GM21529 (cell line): ENCODE data around the gene ANXA2.
"Not testable (repeated sequence)": the region's sequence is repeated elsewhere in the genome, so short reads cannot be mapped to it uniquely, and the experiment has no call there.

ENCODE experiments used
- ATAC-seq: cut with Tn5 transposase; IDR thresholded peaks from one replicate; pipeline ENCODE4 v1.9.1; 2021; ENCODE audit not compliant: unreplicated experiment

Gene ANXA2

DNA sequence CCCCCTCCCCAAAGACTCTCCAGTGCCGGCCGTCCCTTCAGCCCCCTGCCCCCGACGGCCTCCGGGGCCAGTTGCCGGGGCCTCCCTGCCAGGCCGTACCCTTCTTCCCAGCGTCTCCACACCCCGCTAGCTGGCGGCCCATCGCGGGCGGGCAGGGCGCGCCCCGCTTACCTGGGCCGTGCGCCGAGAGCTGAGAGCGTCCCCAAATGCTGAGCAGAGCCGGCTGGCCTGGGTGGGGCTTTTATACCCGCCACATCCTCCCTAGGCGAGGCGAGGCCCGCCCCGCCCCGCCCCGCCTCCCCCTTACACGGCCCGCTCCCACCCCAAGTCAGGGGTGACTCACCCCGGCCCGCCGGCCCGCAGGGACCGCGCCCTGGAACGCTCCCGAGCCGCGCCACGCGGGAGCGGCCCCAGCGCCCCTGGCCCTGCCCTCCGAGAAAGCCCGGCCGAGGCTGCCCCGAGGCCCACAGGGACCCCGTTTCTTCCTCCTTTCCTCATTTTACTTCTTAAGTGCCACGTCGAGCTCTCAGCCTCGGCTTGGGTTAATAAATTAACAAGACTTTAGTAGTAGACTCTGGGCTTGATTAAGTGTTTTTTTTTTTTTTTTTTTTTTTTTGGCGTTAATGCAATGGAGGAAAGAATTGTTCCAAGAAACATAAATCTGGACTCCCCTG is at the start of gene ANXA2:
TSS of gene ANXA2 (minus strand) at position 215 of the 674 bp plus-strand sequence. CDS start 11,911 bp downstream, outside the sequence.
- ATAC-seq: peak; percentile 66

DNA sequence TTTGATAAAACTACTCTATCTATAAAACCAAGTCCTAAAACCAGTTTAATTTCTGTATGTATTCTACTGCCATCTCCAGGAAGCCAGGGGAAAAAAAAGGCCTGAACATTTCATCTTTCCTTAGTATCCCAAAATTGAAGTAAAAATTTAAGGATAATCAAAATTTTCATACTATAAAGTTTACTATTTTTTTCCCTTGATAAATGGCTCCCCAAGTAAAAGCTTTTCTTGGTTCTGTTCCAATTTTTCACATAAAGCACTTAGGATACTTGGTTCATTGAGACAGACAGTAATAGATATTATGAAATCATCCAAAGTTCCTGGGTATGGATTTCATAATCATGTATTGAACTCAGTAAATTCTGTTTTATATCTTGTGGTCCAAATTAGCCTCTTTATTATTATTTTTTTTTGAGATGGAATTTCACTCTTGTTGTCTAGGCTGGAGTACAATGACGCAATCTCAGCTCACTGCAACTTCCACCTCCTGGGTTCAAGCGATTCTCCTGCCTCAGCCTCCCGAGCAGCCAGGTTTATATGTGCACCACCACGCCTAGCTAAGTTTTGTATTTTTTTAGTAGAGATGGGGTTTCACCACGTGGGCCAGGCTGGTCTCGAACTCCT is 46.6 kb upstream of the ANXA2 start:
- no peak for ATAC-seq

GRCh38 chr15:60442763-60443162 is 45.0 kb upstream of the ANXA2 start:
- no peak for ATAC-seq

GRCh38 chr15:60442031-60442650 is 44.4 kb upstream of the ANXA2 start:
- no peak for ATAC-seq

DNA sequence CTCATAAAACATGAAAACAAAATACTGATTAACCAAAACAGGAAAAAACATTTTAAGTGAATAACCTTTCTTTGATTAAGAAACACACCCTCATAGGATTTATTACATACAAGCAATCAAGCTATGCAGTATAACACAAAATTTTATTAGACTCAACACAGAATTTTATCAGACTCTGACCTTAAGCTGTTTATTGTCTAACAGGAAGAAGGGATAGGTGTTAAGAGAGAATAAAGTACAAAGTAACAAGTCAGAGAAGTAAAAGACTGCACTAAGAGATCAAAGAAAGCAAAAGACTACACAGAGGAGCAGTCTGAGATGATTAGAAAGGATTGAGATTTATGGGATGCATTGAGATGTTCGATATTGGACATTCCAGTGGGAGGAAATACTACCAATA is 43.5 kb upstream of the ANXA2 start:
- ATAC-seq: no peak

DNA sequence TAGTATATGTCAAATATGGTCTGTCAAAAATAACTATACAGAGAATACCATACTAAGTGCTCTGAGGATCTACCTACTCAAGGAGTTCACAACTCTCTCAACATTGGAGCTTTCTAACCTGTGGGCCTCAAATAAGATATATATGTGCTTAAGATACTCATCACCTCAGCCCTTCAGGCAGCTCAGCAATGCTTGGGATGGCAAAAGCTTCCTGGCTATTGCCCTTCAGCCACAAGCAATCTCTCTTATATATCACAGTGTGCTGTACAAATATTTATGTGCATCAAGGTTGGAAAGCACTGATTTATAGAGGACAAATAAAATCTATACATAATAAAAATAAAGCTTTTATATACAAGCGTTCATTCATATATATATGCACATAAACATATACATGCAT is 40.9 kb upstream of the ANXA2 start:
- ATAC-seq: no peak

GRCh38 chr15:60428935-60429334 is 31.1 kb upstream of the ANXA2 start:
- ATAC-seq: no peak

GRCh38 chr15:60426870-60427508 is 29.2 kb upstream of the ANXA2 start:
- ATAC-seq: no peak

DNA sequence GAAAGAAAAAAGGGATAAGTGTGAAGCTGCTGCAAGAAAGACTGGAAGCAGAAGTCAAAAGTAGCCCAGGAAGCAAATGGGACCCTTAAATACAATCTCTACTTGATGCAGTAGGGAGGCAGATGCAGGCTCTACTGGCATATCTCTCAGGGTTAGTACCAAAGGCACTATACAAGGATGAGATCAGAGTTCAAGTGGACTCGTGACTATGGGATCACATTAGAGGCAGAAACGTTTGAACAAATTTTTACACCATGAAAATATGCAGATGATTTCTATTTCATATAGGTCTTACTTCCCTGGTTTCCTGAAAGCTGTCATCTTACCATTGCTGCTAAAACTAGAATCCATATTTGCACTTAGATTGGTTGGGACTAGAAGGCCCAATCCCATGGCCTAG is 27.7 kb upstream of the ANXA2 start:
- no peak for ATAC-seq

DNA sequence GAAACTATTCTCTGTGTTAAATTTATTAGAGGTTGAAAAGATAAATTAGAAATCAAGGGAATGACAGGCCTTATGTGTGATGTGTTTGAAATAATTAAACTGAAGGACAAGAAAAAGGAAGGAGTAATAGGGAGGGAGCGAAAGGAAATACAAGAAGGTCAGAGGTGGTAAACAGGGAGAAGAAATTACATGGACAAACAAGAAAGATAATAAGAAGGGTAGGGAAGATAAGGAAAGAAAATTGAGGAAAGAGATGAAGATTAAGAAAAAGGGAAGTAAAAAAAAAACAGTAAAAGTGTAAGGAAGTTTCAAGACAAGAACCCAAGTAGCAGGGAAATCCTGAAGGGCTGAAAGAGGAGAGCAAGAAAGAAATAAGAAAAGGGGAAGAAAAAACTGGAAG is 26.2 kb upstream of the ANXA2 start:
- ATAC-seq: no peak

GRCh38 chr15:60423537-60423936 is 25.8 kb upstream of the ANXA2 start:
- ATAC-seq: no peak

GRCh38 chr15:60421544-60421943 is 23.8 kb upstream of the ANXA2 start:
- no peak for ATAC-seq

GRCh38 chr15:60420203-60420716 is 22.5 kb upstream of the ANXA2 start:
- ATAC-seq: no peak

GRCh38 chr15:60419753-60420152 is 22.0 kb upstream of the ANXA2 start:
- ATAC-seq: no peak

DNA sequence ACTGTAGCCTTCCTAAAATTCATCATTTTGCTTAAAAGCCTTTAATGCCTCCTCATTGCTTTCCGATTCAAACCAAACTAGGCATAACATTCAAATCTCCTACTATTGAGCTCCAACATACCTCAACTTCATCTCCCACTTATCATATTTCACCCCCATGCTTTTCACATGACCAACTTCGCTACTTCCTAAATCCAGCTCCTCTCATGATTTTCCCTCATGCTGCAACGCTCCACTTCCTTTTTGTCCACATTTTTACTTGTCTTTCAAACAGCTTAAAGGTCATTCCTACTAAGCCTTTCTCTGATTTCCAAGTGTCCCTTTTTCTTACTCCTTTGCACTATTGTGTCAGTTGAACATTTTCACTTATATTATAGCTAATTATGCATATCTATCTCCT is 20.3 kb upstream of the ANXA2 start:
- ATAC-seq: no peak

DNA sequence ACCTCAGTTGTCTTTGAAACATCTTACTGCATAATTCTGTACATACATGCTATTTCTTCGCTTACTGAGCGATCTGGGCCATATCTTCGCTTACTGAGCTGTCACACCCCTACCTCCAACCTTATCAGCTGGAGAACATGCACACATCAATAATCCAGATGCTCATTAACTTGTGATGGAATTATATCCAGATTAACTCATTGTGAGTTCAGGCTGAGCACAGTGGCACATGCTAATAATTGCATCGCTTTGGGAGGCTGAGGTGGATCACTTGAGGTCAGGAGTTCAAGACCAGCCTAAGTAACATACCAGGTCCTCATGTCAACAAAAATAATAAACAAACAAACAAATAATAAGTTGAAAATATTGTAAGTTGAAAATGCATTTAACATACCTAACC is 19.3 kb upstream of the ANXA2 start:
- ATAC-seq: no peak

- no peak for ATAC-seq
Observed at GRCh38 chr15:60416484-60416883, 18.7 kb upstream of the ANXA2 start.

DNA sequence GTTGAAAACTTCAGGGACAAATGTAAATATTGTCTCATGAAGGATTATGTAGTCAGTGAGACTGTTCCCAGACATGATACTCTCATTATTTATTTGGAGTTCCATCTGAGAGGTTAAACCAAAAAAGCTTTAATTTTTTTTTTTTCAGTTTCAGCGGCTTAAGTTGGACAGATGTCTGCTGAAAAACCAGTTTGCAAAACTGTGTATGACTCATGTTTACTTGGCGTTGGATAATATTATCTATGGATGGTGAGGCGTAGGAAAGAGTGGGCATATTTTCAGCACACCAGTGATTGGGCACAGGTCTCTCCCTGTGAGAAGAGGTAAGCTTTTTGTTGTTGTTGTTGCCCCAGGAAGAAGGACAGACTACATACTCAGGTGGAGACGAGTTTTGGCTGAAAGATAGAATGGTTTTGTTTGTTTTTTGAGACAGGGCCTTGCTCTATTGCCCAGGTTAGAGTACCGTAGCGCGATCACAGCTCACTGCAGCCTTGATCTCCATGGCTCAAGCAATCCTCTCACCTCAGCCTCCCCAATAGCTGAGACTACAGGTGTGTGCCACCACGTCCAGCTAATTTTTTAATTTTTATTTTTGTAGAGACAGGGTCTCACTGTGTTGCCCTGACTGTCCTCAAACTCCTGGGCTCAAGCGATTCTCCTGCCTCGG is 16.4 kb upstream of the ANXA2 start:
- no peak for ATAC-seq

DNA sequence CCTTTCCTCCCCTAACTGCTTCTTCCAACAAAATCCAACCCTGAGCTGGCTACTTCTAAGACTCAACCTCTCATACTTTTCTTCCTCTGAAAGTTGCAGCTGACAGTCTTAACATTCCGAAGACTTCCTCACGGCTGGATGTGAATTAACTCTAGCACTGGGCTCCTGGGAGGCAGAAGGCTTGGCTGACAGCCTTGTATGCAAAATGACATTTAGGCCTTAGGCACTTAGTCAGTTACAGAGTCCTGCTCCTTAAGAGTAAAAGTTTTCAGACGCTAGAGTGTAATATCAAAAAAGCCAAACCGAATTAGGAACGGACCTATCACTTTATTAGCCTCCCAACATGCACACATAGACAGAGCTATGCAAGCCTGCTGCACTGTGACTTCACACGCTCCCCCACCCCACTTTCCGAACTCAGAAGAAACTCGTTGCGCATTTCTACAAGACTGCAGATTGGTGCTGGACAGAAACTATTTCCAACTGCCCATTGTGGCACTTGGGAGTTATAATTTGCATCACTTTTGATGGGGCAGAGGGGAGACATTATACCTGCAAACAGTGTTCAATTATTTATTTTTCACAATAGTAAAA is 15.5 kb upstream of the ANXA2 start:
- ATAC-seq: no peak

DNA sequence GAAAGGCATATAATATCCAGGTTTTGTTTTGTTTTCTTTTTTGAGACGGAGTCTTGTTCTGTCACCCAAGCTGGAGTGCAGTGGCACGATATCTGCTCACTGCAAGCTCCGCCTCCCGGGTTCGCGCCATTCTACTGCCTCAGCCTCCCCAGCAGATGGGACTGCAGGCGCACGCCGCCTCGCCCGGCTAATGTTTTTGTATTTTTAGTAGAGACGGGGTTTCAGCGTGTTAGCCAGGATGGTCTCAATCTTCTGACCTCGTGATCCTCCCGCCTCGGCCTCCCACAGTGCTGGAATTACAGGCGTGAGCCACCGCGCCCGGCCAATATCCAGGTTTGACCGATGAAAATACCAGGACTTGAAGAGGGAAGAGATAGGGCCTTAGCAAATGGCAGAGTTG is 15.0 kb upstream of the ANXA2 start:
- ATAC-seq: not testable (repeated sequence)
